SU-DHL-6 (cell line): ENCODE data around the gene SLC1A5.
A peak's percentile ranks its signal among the peaks of the same experiment; 100 is the strongest.

Experiments used
- H2AFZ ChIP-seq: fragments of 200-600 bp; sonication (generic); 2 replicates; pipeline ENCODE4 v1.6.1; 2014; ENCODE audit warnings: low read depth, mild to moderate bottlenecking, moderate library complexity, mixed read lengths, antibody characterized with exemption, low read length; ENCODE audit not compliant: severe bottlenecking
- H3F3A ChIP-seq: fragments of 200-600 bp; shearing (Covaris generic); 2 replicates; pipeline ENCODE4 v1.6.0; 2016; ENCODE audit warnings: antibody characterized with exemption, mild to moderate bottlenecking; ENCODE audit not compliant: insufficient read depth
- H3K27ac ChIP-seq: fragments of 200-600 bp; sonication (generic); 2 replicates; pipeline ENCODE4 v1.5.1; 2016; ENCODE audit warnings: low read depth, mild to moderate bottlenecking, low read length, moderate library complexity, mixed read lengths
- H3K27me3 ChIP-seq: fragments of 200-600 bp; sonication (generic), shearing (Covaris generic); 2 replicates; pipeline ENCODE4 v1.6.0; 2014; ENCODE audit warnings: mild to moderate bottlenecking, low read length
- H3K36me3 ChIP-seq: fragments of 200-600 bp; sonication (generic); 2 replicates; pipeline ENCODE4 v1.6.1; 2014; ENCODE audit warnings: mild to moderate bottlenecking, low read length, mixed read lengths
- H3K4me2 ChIP-seq: fragments of 300-600, 200-600 bp; shearing (Covaris generic), sonication (generic); 2 replicates; pipeline ENCODE4 v1.6.0; 2014; ENCODE audit warnings: low read length, low read depth, mild to moderate bottlenecking; ENCODE audit not compliant: poor library complexity, severe bottlenecking
- H3K4me3 ChIP-seq: fragments of 200-600 bp; sonication (generic); 2 replicates; pipeline ENCODE4 v1.5.1; 2014; ENCODE audit warnings: antibody characterized with exemption, low read length, mild to moderate bottlenecking, mixed read lengths; ENCODE audit not compliant: insufficient read depth, poor library complexity, severe bottlenecking
- H3K79me2 ChIP-seq: fragments of 200-600 bp; sonication (generic); 2 replicates; pipeline ENCODE4 v1.6.1; 2014; ENCODE audit warnings: mild to moderate bottlenecking, low read length, moderate library complexity; ENCODE audit not compliant: insufficient read depth
- H3K9ac ChIP-seq: fragments of 200-600 bp; sonication (generic); 2 replicates; pipeline ENCODE4 v1.7.0; 2014; ENCODE audit warnings: mild to moderate bottlenecking, low read length
- H3K9me2 ChIP-seq: fragments of 200-600 bp; sonication (generic); replicated peaks from 2 replicates; pipeline ENCODE4 v1.6.1; 2014; ENCODE audit warnings: low read length; ENCODE audit not compliant: insufficient read depth
- H3K9me3 ChIP-seq: fragments of 200-600 bp; sonication (generic); 2 replicates; pipeline ENCODE4 v1.6.1; 2014; ENCODE audit warnings: low read length, mixed read lengths; ENCODE audit not compliant: insufficient read depth
- H4K20me1 ChIP-seq: fragments of 200-600 bp; sonication (generic); 2 replicates; pipeline ENCODE4 v1.6.1; 2014; ENCODE audit warnings: low read depth, mild to moderate bottlenecking, antibody characterized with exemption, low read length, moderate library complexity, mixed read lengths
- CTCF ChIP-seq: fragments of 200-600 bp; sonication (generic); IDR thresholded peaks from one replicate; pipeline ENCODE4 v1.5.1; 2017; ENCODE audit warnings: antibody characterized with exemption, mild to moderate bottlenecking, low read length, moderate library complexity; ENCODE audit not compliant: insufficient read depth, poor library complexity, severe bottlenecking
- EZH2phosphoT487 ChIP-seq: fragments of 200-600 bp; sonication (generic), shearing (Covaris generic); conservative IDR thresholded peaks from 2 replicates; pipeline ENCODE4 v1.6.1; 2018; ENCODE audit warnings: mild to moderate bottlenecking, antibody characterized with exemption, low read length, moderate library complexity, mixed read lengths

Gene SLC1A5

GRCh38 chr19:46744005-46744691 is 44.2 kb downstream of the SLC1A5 start:
- H3K36me3 ChIP-seq = no peaks in the 10 kb centered on the region
- no peak overlapping the region for H2AFZ ChIP-seq
- peak overlapping the region; percentile 99 for H3K9ac ChIP-seq
- peak overlapping the region; percentile 90 for H3K4me3 ChIP-seq
- H4K20me1 ChIP-seq = no peaks in the 10 kb centered on the region; the same call in 1 of the 2 replicates
- TF ChIP-seq EZH2phosphoT487 = no peak
- H3K79me2 ChIP-seq = peaks cover 73% of the 10 kb centered on the region
- H3K4me2 ChIP-seq = peak overlapping the region; percentile 95
- H3K9me3 ChIP-seq = no peaks in the 10 kb centered on the region
- H3K27me3 ChIP-seq = no peaks in the 10 kb centered on the region
- H3K9me2 ChIP-seq = no peaks in the 10 kb centered on the region
- H3F3A ChIP-seq = peaks cover 5% of the 10 kb centered on the region; the same call in 1 of the 2 replicates
- peak overlapping the region; percentile 7; the same call in 1 of the 2 replicates for H3K27ac ChIP-seq

GRCh38 chr19:46742926-46743480 is 45.4 kb downstream of the SLC1A5 start:
- no peaks in the 10 kb centered on the region for H3K9me3 ChIP-seq
- TF ChIP-seq CTCF (no peak), EZH2phosphoT487 (no peak)
- no peaks in the 10 kb centered on the region for H3K27me3 ChIP-seq
- peaks cover 85% of the 10 kb centered on the region for H3K79me2 ChIP-seq
- H4K20me1 ChIP-seq = no peaks in the 10 kb centered on the region; the same call in 1 of the 2 replicates
- no peak overlapping the region for H3K9ac ChIP-seq
- H2AFZ ChIP-seq = no peak overlapping the region
- H3K36me3 ChIP-seq = 0 out of 2 replicates have a peak, but pooled peaks cover 3% of the 10 kb centered on the region
- H3F3A ChIP-seq = peaks cover 5% of the 10 kb centered on the region; the same call in 1 of the 2 replicates
- H3K9me2 ChIP-seq = no peaks in the 10 kb centered on the region
- H3K4me3 ChIP-seq = no peak overlapping the region
- no peak overlapping the region for H3K27ac ChIP-seq
- no peak overlapping the region for H3K4me2 ChIP-seq

- H3K79me2 ChIP-seq = peaks cover 94% of the 10 kb centered on the region
These were observed 46.9 kb downstream of the SLC1A5 start for GRCh38 chr19:46741447-46741846.

More at GRCh38 chr19:46741447-46741846, 46.9 kb downstream of the SLC1A5 start:
- Histone ChIP-seq H3K27ac (no peak overlapping the region), H3K36me3 (0 out of 2 replicates have a peak, but pooled peaks cover 4% of the 10 kb centered on the region), H3F3A (no peaks in the 10 kb centered on the region), H3K9me3 (no peaks in the 10 kb centered on the region), H3K4me2 (no peak overlapping the region), H2AFZ (no peak overlapping the region), H3K9ac (no peak overlapping the region), H4K20me1 (no peaks in the 10 kb centered on the region; the same call in 1 of the 2 replicates), H3K9me2 (no peaks in the 10 kb centered on the region), H3K4me3 (no peak overlapping the region), H3K27me3 (no peaks in the 10 kb centered on the region)
- TF ChIP-seq EZH2phosphoT487 (no peak), CTCF (no peak)
